GM08714 (cell line): Measurements from ENCODE around the gene SPPL3.

ENCODE experiments used
- H3K4me3 ChIP-seq: fragments of 200-500 bp; sonication (Bioruptor generic); 2 replicates; pipeline ENCODE4 v1.5.1; 2014; ENCODE audit warnings: mild to moderate bottlenecking, low read length, inconsistent platforms
- ZNF274 ChIP-seq: IDR thresholded peaks from 2 replicates; pipeline ENCODE4 v1.6.1; 2012; ENCODE audit warnings: mild to moderate bottlenecking, low read depth, low read length

The SPPL3 gene

DNA sequence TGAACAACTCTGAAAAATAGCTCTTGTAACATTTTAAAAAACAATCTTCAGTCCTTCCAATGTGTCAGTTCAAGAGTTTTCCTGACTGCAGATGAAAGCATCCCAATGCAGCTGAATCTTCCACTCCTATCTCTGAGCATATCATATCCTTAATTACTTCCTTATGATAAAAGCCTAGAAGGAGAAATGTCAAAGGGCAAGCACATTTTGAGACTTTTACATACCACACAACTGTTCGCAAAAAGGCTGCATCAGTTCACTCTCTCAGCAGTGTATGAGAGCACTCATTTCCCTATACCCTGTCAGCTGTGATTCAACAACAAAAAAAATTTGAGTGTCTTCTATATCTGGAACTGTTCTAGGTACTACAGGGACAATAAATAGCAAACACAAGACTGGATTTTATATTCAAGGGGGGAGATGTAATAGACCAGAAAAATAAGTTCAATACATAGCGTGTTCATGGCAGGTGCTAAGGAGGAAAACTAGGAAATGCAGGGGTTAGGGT lies 112.4 kb downstream of the SPPL3 start:
- H3K4me3 ChIP-seq = no peak overlapping the region

DNA sequence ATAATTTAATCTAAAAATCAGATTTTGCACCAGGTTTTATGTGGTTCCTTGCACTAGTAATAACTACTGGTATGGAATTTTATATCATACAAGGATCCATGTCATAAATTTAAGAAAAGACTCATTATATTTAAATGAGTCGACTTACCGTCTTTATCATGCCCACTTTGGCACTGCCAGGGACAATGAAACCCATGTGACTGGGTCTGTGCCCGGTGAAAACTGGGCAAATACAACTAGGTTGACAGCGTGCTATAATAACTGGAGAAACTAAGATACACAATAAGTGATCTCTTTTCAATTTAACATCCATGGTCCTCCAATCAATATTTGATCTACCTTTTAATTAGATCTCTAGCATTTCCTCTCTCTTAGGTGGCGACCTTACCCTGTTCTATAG lies 114.0 kb downstream of the SPPL3 start:
- no peak for TF ChIP-seq ZNF274
- no peak overlapping the region for H3K4me3 ChIP-seq

More for the DNA sequence above, 112.4 kb downstream of the SPPL3 start:
- no peak for TF ChIP-seq ZNF274

DNA sequence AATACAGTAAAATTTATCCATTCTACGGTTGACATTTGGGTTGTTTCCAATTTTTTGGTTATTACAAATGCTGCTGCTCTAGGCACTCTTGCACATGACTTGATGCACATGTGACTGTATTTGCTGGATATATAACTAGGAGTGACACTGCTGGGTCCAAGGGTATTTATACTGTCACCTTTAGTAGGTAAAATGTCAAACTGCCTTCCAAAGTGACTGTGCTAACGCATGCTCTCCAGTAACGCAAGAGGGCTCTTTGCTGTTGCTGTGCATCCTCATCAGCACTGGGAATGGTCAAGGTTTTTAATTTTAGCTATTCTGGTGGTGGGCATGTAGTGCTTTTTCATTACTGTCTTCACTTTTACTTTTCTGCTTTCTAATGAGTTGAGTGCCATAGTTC lies 116.3 kb downstream of the SPPL3 start:
- H3K4me3 ChIP-seq = no peak overlapping the region
- TF ChIP-seq ZNF274 = no peak

DNA sequence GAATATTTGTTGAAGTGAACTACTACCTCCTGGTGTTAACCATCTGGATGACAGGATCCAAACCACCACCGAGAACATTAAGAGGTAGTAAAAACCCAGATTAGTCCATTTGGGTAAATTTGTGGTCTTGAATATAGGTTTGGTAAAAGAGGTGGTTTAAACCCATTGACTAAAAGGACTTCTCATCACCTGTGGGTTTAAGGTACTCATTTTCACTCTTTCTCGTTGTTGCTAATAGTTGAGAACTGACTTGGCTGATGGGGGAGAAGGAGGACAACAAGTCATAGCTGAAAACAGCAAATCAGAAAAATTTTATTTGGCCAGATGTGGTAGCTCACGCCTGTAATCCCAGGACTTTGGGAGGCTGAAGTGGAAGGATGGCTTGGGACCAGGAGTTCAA lies 119.4 kb downstream of the SPPL3 start:
- no peak for TF ChIP-seq ZNF274
- H3K4me3 ChIP-seq = no peak overlapping the region

DNA sequence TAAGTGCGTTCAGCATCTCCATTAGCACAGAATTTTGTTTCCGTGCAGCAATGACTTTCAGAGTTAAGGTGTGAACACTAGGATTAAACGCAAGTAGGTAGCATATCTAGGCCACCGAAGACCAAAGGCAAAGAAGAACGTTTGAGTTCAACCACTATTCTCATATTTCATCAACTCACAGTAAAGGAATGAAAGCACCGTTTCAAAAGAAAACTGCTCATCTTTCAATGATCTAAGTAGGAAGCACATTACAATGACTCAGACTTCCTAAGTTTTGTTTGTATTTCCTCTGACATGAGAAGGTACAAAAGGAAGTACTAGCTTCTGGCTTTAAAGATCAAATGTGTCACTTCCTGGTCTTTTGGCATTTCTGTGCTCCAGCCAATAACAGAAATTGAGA lies 121.0 kb downstream of the SPPL3 start:
- H3K4me3 ChIP-seq = no peak overlapping the region
- no peak for TF ChIP-seq ZNF274

DNA sequence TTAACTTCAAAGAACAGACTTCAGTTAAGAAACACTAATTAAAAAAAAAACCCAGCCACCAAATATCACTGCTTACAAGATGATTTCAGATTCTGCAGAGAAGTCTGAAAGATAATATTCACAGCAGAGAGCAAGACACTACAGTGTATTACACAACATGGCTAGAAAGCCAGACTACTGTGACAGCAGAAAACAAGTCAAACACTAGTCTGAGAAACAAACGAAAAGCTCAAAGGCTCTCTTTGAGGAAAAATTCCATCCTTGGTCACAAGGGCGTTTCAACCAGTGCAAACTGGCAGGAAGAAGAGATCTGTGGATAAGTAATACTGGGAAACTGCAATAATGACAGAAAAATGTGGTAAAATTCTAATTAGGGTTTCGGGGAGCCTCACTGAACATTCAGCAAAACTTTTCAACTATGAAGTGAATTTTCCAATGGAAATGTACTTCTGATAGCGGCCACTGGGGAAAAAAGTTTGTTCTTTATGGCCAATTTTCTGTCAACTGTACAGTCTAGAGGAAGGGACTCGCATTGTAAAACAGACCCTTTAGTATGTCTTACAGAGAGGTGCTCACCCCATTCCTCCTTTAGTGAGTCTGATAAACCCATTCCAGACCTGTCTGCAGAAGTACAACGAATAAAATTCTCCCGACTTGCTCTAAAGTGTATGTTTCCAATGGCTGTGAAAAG lies 128.2 kb downstream of the SPPL3 start:
- TF ChIP-seq ZNF274 = no peak
- H3K4me3 ChIP-seq = no peak overlapping the region

DNA sequence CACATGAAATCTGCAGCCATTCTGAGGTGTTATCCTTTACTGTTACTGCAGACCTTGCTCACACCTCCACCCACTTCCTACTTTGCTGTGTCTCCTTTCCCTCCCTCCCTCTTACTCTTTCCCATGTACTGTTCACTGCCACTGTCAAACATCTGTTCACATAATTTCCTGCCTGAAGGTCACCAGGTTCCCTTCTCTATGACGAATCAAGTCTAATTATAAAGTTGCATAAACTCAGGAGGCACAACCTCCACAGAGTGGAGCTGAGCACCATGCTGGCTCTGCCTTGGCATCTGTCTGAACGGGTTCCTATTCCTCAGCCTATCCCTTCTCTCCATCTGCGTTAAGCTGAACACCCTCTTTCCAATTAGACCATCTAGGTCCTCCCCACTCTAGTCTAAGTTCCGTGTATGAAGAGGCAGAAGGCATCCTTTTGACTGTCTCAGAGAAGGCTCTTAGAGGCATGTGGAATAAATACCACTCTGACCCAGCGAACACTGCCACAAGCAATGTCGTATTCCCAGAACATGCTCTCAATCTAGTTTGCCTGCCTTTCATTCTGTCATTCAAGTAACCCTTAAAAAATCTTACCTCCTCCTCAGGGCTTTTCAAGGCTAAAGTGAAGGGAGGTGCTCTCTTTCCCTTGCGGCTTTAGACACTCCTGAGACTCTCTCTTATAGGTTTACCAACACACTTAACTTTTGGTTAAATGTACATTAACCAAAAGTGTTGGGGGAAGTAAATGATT lies 129.8 kb downstream of the SPPL3 start:
- no peak overlapping the region for H3K4me3 ChIP-seq
- TF ChIP-seq ZNF274 = no peak

DNA sequence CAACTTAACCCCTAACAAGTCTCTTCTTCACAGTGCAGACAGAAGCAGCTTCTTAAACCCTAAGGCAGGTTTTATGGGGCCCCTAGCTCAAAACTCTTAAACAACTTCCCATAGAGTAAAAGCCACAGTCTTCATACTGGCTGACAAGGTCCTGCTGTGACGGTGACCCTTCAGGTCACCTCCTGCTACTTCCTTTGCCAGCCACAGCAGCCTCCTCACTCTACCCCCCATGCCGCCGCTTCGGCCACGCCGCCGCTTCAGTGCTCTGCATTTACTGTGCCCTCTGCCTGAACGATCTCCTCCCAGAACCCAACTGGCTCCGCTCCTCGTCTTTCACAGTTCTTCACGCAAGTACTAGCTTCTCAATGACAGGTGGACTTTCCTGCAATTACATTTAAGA lies 133.1 kb downstream of the SPPL3 start:
- H3K4me3 ChIP-seq = no peak overlapping the region
- no peak for TF ChIP-seq ZNF274

DNA sequence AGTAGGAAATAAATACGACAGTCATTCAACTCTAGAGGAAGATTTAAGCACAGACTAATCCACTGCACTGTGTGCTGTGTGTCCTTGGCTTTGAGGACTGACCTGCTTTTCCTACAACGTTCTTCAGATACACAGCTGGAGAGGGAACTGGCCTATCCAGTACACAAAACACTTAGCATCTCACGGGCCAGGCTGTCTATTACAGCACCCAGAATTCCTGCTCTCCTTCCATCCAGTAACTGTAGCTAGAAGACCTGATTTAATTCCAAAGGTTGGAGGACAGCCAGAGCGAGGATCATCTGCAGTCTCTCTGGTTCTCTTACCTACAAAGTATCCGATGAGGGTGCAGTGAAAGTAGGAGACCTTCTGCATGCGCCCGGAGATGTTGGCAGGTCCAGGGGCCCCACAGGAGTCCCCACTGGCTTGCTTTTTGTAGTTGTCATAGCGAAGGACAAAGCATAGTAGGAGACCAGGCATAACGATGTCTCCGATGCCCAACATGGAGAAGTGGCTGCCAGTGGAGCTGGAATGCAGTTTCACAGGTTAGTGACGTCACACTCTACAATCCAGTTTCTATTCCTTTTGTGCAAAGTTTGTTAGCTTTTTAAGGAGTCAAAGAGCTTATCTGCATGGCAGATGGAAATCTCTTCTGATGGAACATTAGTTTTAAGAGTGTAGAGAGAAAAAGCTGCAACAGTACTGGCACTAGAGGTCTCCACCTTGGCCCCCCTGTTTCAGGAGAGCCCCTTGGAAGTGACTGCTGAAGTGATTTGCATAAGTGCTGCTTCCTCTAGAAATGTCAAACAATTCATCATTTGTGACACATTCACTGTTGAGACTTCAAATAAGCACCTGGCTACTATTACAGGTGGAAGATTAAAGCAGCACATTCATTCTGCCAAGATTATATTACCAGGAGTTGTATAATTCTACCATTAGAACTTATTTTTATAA lies 136.8 kb downstream of the SPPL3 start:
- TF ChIP-seq ZNF274 = no peak
- H3K4me3 ChIP-seq = no peak overlapping the region

DNA sequence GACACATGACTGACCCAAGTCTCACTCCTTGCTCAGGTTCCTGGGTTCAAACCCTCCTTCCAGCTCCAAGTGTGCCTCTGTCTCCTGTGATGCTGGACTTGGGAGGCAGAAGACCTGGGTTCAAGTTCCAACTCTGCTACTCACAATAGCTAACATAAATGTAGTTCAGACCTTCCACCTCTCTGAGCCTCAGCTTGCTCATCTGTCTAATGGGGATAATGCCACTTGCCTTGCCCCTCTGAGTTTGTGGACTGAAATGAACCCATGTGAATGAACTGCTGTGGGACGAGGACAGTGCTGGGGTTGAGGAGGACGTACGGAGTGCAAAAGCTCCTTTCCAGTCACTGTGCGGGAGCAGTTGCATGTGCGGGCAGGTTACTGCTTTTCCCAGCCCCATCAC lies 137.6 kb downstream of the SPPL3 start:
- TF ChIP-seq ZNF274 = no peak
- H3K4me3 ChIP-seq = no peak overlapping the region

DNA sequence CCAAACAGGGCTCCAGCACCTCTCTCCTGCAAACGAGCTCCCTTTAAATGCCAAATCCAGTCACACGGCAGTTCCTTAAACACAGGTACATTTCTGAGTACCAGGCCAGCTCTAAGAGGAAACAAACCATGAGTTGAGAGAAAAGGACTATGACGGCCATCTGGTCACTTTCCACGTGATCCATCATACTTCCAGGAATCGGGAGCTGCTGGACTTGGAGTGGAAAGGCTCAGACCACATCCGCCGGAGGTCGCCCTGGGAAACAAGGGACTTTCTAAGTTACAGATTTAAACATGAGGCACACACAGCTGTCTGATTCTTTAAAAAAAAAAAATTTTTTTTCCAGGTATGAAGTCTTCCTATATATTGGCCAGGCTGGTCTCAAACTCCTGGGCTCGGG lies 139.3 kb downstream of the SPPL3 start:
- H3K4me3 ChIP-seq = no peak overlapping the region
- no peak for TF ChIP-seq ZNF274

DNA sequence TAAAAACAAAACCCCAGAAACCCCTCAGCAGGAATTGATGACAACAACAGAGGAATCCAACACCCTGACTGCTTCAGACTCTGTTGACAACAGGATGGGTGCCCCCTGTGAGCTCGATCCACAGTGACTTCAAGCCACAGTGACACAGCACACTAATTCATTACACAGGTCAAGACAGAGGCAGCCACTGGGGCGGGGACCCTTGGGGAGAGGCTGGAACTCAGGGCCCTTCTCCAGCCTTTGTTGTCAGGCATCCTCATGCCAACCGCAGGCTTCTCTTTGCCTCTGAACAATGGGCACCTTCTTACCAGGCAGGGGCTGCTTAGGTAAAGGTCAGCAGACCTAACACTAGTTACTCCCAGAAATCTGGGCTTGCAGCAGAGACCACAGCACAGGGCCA lies 140.9 kb downstream of the SPPL3 start:
- no peak for TF ChIP-seq ZNF274
- no peak overlapping the region for H3K4me3 ChIP-seq

DNA sequence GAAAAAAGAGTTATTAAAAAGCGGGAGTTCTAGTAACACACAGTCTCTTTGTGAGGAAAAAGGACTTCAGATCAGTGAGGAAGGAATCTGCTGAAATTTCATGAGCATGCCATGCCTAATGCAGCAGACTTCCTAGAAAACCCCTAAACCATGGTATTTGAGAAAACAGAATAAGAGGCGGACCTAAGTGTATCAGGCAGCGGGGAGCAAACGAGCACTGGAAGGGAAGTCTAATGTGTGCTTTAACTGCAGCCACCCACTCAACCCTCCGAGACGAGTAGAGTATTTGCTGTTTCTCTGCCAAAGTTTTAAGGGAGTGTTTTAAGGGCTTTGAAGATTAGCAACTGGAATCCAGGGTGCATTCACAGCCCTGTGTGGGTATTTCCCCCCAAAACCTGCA lies 142.1 kb downstream of the SPPL3 start:
- H3K4me3 ChIP-seq = no peak overlapping the region
- TF ChIP-seq ZNF274 = no peak

DNA sequence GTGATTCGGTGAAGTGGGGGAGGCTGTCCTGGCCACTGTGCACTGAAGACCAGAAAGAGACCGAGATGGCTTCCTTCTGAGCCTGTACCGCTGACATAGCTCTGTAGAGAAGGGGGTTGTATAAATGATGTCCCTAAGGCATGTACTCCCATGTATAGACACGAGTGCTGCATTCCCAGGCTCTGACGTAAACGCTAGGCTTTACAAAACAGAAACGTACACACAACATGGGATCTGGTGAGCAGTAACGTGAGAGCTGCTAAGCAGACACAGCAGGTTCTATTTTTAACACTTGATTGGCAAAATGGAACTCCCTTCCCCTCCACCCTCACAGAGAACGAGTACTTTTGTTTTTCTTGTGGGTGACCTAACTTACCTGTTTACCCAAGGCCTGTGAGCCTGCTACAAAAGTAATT lies 142.6 kb downstream of the SPPL3 start:
- no peak for TF ChIP-seq ZNF274
- no peak overlapping the region for H3K4me3 ChIP-seq
